ENCODE measurements around the gene MT1A.

The MT1A gene

DNA sequence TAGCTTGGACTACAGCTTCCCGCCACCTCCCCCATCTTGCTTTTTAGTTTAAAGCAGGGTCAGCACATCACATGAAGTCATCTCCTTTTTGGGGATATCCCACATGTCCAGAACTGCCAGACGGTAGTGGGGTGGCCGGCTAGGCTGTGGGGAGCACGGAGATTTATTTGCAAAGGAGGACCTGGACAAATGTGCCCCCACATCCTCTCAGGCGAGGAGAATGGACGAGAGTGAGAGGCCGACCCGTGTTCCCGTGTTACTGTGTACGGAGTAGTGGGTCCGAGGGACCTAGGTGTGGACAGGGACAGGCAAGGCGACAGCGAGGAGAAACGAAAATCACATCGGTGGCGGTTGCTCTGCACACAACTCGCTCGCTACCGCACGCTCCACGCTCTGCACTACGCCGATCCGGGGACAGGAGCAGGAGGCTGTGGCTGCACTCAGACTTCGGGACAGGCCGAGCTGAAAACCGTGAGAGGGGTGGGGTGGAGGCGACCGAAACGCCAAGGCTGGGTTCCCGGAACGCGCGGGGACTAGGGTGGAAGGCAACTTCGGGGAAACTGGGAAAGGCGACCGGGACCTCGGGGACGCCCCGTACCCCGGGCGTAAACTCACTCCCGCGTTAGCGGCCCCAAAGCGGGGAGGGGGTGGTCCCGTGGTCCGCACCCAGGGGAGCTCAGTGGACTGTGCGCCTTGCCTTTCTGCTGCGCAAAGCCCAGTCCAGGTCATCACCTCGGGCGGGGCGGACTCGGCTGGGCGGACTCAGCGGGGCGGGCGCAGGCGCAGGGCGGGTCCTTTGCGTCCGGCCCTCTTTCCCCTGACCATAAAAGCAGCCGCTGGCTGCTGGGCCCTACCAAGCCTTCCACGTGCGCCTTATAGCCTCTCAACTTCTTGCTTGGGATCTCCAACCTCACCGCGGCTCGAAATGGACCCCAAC, at the start of gene MT1A:
TSS of gene MT1A (plus strand) at position 853 of the 937 bp plus-strand sequence. CDS start at position 926, 73 bp downstream.
- peaks cover 77% of the 10 kb centered on the region for H3K27me3 Mint-ChIP-seq
- no peak within 1 kb of the TSS for H3K27ac Mint-ChIP-seq
- H3K9me3 Mint-ChIP-seq = no peaks in the 10 kb centered on the region
- DNase-seq (no peak), ATAC-seq (peak; percentile 38)
- no peaks in the 10 kb centered on the region for H3K36me3 Mint-ChIP-seq (ENCODE audit: low read depth)
- H3K4me1 Mint-ChIP-seq = peaks cover 24% of the 10 kb centered on the region
- peak within 1 kb of the TSS; percentile 65 for H3K4me3 Mint-ChIP-seq

DNA sequence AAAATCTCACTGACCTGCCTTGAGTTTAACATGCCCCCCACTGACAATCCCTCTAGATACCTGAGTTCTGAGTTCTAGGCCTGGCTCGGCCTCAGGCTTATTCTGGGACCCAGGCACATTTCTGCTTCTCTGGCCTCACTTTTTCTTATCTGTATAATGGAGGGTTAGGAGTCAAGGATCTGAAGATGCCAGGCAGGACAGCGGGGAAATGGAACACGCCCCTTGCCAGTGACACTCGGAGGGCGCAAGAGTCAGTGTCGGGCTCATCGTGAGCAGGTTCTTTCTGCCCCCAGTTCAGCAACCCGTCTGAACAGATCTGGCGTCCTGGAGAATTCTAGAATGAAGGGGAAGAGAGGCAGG, 49.7 kb upstream of the MT1A start:
- H3K27me3 Mint-ChIP-seq = peaks cover 22% of the 10 kb centered on the region
- peaks cover 11% of the 10 kb centered on the region for H3K4me1 Mint-ChIP-seq
- DNase-seq (no peak), ATAC-seq (no peak)
- no peaks in the 10 kb centered on the region for H3K9me3 Mint-ChIP-seq
- H3K4me3 Mint-ChIP-seq = peak overlapping the region; percentile 76
- no peak overlapping the region for H3K27ac Mint-ChIP-seq
- no peaks in the 10 kb centered on the region for H3K36me3 Mint-ChIP-seq (ENCODE audit: low read depth)

DNA sequence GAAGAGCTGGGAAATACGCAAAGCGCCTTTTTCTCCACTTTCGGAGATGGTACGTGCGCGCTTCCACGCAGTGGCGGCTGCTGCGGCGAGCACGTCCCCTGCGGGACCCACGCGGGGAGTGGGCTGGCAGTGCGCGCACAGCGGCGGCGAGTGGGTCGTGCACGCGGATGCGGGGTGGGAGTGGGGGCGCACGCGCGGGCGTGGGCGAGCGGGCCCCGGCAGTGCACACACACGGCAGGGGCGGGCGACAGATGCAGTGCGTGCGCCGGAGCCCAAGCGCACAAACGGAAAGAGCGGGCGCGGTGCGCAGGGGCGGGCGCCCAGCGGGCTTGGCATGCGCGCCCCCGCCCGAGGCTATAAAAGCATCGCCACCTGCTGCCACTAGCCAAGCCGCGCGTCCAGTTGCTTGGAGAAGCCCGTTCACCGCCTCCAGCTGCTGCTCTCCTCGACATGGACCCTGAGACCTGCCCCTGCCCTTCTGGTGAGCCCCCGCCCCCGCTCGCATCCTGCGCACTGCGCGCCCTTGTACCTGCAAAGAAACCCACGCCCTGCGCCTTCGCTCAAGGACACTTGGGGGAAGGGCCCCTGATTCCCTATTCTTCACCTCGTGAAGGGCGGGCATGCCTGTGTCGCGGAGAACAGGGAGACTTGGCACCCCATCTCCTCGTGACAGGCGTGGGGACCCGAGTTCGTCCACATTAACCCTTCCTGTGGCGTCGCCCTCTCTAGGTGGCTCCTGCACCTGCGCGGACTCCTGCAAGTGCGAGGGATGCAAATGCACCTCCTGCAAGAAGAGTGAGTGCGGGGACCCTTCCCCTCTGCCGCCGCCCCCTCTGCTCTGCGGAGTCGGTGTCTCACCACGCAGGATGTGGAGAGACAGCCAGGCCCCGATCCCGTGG, 49.1 kb upstream of the MT1A start, which contains the start of gene MT3:
TSS of gene MT3 (plus strand) at position 388 of the 899 bp plus-strand sequence. CDS start at position 451, 63 bp downstream.
- peak within 1 kb of the TSS; percentile 76 for H3K4me3 Mint-ChIP-seq
- DNase-seq (peak; percentile 55), ATAC-seq (peak; percentile 56)
- H3K9me3 Mint-ChIP-seq = no peaks in the 10 kb centered on the region
- no peaks in the 10 kb centered on the region for H3K36me3 Mint-ChIP-seq (ENCODE audit: low read depth)
- peaks cover 22% of the 10 kb centered on the region for H3K27me3 Mint-ChIP-seq
- peaks cover 11% of the 10 kb centered on the region for H3K4me1 Mint-ChIP-seq
- no peak within 1 kb of the TSS for H3K27ac Mint-ChIP-seq

DNA sequence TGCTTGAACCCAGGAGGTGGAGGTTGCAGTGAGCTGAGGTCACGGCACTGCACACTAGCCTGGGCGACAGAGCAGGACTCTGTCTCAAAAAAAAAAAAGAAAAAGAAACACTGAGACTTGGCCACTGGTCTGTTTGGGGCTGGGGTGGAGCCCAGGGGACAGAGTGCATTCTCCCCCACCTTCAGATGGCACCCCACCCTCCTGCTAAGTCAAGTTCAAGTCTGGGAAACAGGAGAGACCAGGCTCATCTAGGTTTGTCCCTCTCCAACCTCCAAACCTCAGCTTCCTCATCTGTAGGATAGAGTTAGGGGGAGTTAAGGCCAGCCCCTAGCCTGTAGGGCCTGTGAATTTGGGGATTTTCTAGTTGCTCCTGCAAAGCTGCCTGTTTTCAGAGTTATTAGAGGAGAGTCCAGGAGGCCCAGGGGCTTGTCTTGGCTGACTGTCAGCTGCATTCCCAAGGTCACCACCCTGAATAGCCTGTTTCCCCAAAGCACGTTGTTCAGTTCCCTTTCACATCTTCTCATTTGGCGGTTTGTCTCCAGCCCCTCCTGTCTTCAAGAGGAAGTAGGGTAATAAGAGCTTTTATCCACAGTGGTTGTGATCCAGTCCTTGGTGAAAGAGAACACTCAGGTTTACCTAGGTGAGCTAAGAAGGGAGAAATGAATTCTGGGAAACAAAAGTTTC, 46.9 kb upstream of the MT1A start:
- Mint-ChIP-seq H3K27me3 (peaks cover 19% of the 10 kb centered on the region), H3K4me3 (no peak overlapping the region), H3K36me3 (ENCODE audit: low read depth) (no peaks in the 10 kb centered on the region), H3K27ac (no peak overlapping the region), H3K4me1 (peaks cover 11% of the 10 kb centered on the region), H3K9me3 (no peaks in the 10 kb centered on the region)
- ATAC-seq (no peak), DNase-seq (no peak)

DNA sequence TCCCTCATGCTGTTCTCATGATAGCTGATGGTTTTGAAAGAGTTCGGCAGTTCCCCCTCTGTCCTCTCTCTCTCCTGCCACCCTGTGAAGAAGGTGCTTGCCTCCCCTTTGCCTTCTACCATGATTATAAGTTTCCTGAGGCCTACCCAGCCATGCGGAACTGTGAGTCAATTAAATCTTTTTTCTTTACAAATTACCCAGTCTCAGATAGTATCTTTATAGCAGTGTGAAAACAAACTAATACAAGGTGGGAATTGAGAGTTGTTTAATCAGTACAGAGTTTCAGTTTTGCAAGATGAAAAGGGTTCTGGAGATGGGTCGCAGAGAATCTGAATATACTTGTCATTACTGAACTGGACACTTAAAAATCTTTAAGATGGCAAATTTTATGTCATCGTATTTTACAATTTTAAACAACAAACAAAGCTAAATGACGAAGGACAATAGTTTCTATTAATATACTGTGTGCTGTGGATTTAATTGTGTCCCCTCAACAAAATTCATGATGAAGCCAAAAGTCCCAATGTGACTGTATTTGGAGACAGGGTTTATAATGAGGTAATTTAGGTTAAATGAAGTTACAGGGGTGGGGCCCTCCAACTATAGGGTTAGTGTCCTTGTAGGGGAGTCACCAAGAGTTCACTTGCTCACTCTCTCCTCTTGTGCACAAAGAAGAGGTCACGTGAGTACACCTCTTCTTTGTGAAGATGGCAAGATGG, 44.7 kb upstream of the MT1A start:
- no peak for DNase-seq
- H3K4me1 Mint-ChIP-seq = peaks cover 16% of the 10 kb centered on the region
- no peaks in the 10 kb centered on the region for H3K36me3 Mint-ChIP-seq (ENCODE audit: low read depth)
- H3K27me3 Mint-ChIP-seq = peaks cover 15% of the 10 kb centered on the region
- H3K27ac Mint-ChIP-seq = no peak overlapping the region
- no peak overlapping the region for H3K4me3 Mint-ChIP-seq
- no peaks in the 10 kb centered on the region for H3K9me3 Mint-ChIP-seq
- no peak for ATAC-seq

DNA sequence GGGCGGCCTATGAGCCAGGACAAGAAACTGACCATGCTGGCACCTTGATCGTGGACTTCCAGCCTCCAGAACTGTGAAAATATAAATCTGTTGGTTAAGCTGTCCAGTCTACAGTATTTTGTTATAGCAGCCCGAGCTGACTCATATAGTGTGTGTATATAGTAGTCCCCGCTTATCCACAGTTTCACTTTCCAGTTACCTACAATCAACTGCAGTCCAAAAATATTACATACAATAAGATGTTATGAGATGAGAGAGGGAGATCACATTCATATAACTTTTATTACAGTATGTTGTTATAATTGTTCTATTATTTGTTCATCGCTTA, 44.2 kb upstream of the MT1A start:
- Mint-ChIP-seq H3K9me3 (no peaks in the 10 kb centered on the region), H3K4me3 (no peak overlapping the region), H3K27ac (no peak overlapping the region), H3K27me3 (peaks cover 13% of the 10 kb centered on the region), H3K36me3 (ENCODE audit: low read depth) (no peaks in the 10 kb centered on the region), H3K4me1 (peaks cover 14% of the 10 kb centered on the region)
- ATAC-seq = no peak
- no peak for DNase-seq

DNA sequence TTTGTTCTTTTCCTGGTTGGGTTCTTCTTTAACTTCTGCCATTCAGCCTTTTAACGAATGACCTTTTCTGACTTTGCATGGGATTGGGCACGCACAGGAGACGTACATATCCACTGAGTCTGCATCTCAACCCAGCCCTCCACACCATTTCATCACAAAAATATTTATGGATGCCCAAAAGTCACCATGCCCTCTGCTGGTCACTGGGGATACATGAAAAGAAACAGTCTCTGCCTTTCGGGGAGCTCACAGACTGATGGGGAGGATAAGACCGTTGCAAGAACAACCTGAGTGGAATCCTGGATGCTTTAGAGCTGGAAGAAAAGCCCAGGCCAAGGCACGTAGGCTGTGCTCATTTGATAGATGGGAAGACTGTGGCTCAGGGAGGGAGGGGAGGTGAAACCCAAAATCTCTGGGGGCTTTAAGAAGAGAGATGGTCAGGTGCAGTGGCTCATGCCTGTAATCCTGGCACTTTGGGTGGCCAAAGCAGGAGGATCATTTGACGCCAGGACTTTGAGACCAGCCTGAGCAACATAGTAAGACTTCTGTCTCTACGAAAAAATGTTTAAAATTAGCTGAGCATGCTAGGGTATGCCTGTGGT, 38.0 kb upstream of the MT1A start:
- DNase-seq (no peak), ATAC-seq (peak; percentile 60)
- Mint-ChIP-seq H3K27me3 (peaks cover 8% of the 10 kb centered on the region), H3K4me3 (no peak overlapping the region), H3K27ac (no peak overlapping the region), H3K4me1 (peaks cover 6% of the 10 kb centered on the region), H3K36me3 (ENCODE audit: low read depth) (no peaks in the 10 kb centered on the region), H3K9me3 (no peaks in the 10 kb centered on the region)

DNA sequence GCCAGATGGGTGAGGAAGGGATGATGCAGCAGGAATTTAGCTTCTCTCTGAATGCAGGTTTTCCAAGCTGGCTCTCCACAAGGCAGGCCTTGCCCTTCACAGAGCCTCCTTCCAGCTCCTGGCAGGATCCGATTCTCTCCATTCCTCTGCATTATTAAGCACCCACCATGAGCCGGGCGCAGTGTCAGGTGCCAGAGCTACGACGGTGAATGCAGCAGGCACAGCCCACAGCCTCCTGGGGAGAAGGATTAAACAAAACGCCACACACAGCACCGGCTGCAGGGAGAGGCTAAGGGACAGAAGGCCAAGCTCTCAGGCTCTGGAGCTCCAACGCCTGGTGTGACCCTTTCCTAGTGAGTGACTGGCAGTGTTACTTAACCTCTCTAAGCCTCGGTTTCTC, 37.1 kb upstream of the MT1A start:
- no peak for ATAC-seq
- H3K9me3 Mint-ChIP-seq = no peaks in the 10 kb centered on the region

DNA sequence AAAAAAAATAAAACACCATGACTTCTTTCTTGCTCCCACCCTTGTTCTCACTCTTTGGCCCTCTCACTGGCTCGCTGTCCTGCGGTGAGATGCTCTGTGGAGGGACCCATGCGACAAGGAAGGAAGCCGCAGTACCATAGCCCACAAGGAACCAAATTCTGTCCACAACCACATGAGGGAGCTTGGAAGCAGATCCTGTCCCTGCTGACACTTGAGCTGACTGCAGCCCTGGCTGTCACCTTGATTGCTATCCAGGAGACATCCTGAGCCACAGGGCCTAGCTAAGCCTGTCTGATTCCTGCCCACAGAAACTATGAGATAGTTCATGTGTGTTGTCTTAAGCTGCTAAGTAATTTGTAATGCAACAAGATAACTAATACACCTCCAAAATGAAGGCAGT, 34.9 kb upstream of the MT1A start:
- H3K4me1 Mint-ChIP-seq = peaks cover 22% of the 10 kb centered on the region
- H3K27ac Mint-ChIP-seq = no peak overlapping the region
- no peaks in the 10 kb centered on the region for H3K9me3 Mint-ChIP-seq
- H3K36me3 Mint-ChIP-seq (ENCODE audit: low read depth) = no peaks in the 10 kb centered on the region
- ATAC-seq (no peak), DNase-seq (no peak)
- H3K4me3 Mint-ChIP-seq = no peak overlapping the region
- peaks cover 6% of the 10 kb centered on the region for H3K27me3 Mint-ChIP-seq

More for the DNA sequence above, 37.1 kb upstream of the MT1A start:
- no peaks in the 10 kb centered on the region for H3K36me3 Mint-ChIP-seq (ENCODE audit: low read depth)
- H3K27me3 Mint-ChIP-seq = peaks cover 8% of the 10 kb centered on the region
- no peak for DNase-seq
- no peak overlapping the region for H3K27ac Mint-ChIP-seq
- H3K4me1 Mint-ChIP-seq = peaks cover 11% of the 10 kb centered on the region
- H3K4me3 Mint-ChIP-seq = no peak overlapping the region

DNA sequence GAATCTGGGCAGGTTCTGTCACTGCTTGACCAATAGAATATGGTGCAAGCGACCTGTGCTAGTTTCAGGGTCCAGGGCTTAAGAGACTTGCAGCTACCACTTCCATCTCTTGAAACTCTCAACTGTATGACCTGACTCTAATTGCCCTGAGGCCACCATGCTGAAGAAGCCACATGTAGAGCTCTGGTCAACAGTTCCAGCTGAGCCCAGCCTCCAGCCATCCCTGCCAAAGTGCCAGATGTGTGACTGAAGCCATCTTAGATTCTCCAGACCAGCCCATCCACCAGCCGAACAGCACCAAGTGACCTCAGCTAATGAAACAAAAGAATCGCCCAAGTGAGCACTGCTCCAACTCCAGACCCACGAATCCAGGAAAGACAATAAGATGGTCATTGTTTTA, 33.5 kb upstream of the MT1A start:
- Mint-ChIP-seq H3K4me3 (no peak overlapping the region), H3K27ac (no peak overlapping the region), H3K9me3 (no peaks in the 10 kb centered on the region), H3K27me3 (peaks cover 6% of the 10 kb centered on the region), H3K36me3 (ENCODE audit: low read depth) (peaks cover 2% of the 10 kb centered on the region), H3K4me1 (peaks cover 31% of the 10 kb centered on the region)
- ATAC-seq (no peak), DNase-seq (no peak)

DNA sequence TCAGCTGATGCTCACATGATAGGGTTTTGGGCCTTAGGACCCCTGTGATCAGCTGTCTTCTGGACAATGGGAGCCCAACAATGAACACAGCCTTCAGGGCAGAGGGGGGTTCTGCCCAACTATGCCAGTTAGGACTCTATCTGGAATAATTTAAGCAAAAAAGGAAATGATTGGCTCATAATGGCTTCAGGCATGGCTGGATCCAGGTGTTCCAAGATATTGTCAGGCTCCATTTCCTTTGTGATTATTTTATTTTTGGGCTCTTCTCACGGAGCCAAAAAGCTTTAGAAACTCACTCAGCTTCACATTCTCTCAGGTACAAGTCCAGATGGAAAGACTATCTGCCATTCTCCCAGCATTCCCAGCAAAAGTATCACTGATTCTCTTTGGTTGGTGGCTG, 33.0 kb upstream of the MT1A start:
- ATAC-seq (no peak), DNase-seq (no peak)
- Mint-ChIP-seq H3K27ac (peak overlapping the region; percentile 86), H3K4me3 (no peak overlapping the region), H3K9me3 (no peaks in the 10 kb centered on the region), H3K4me1 (peaks cover 36% of the 10 kb centered on the region), H3K27me3 (peaks cover 1% of the 10 kb centered on the region), H3K36me3 (ENCODE audit: low read depth) (peaks cover 2% of the 10 kb centered on the region)

DNA sequence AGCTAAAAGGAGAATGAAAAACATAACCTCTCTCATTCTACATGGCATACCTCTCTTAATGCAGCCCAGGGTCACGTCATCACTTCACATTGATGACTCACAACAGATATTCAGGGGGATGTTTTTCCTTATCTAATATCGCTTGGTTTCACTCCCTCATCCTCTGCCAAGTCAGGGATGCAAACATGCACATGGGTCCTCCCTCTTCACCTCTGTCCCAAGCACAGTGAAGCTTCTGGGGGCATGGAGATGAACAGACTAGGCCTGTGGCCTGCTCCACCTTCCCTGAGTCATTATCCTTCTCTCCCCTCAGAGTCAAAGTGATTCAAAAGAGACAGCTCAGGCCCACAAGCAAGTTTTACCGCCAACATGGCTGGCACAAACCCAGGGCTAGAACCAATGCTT, 32.4 kb upstream of the MT1A start:
- peaks cover 42% of the 10 kb centered on the region for H3K4me1 Mint-ChIP-seq
- no peak for DNase-seq
- no peaks in the 10 kb centered on the region for H3K27me3 Mint-ChIP-seq
- H3K27ac Mint-ChIP-seq = peak overlapping the region; percentile 86
- peaks cover 2% of the 10 kb centered on the region for H3K36me3 Mint-ChIP-seq (ENCODE audit: low read depth)
- peak; percentile 6 for ATAC-seq
- no peaks in the 10 kb centered on the region for H3K9me3 Mint-ChIP-seq
- no peak overlapping the region for H3K4me3 Mint-ChIP-seq

DNA sequence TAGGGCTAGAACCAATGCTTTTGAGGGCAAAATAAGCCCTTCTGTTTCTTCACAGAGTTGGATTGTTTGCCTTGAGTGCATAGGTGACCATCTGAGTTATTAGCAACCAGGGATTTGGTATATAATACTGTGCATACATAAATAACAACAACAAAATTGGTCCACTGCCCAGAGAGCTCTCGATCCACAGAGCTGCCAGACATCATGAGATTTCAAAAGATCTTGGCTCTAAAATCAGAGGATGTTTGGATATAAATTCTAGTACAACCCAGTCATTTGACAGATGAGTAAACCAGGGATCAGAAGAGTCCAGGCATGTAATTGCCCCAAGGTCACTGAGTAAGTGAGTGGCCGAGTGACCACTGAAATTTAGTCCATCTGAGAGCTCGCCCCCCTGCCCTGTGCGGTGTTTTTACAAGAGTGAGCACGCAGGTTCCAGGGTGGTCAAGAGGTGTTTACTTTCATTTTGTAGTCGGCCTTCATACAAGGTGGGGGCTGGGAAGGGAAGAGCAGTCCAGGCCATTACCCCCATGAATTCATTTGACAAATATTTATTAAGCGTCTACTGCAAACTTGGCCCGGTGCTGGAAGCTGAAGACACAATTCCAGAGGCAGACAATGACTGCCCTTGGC, 31.9 kb upstream of the MT1A start:
- peaks cover 47% of the 10 kb centered on the region for H3K4me1 Mint-ChIP-seq
- no peak for ATAC-seq
- H3K27me3 Mint-ChIP-seq = no peaks in the 10 kb centered on the region
- H3K9me3 Mint-ChIP-seq = no peaks in the 10 kb centered on the region
- no peak for DNase-seq
- peak overlapping the region; percentile 4 for H3K4me3 Mint-ChIP-seq
- peak overlapping the region; percentile 86 for H3K27ac Mint-ChIP-seq
- peaks cover 2% of the 10 kb centered on the region for H3K36me3 Mint-ChIP-seq (ENCODE audit: low read depth)
